SU-DHL-6 (cell line): ENCODE data around the gene C4orf51.
"Not testable (repeated sequence)": the region's sequence is repeated elsewhere in the genome, so short reads cannot be mapped to it uniquely, and the experiment has no call there.

Experiments
- H2AFZ ChIP-seq: fragments of 200-600 bp; sonication (generic); 2 replicates; pipeline ENCODE4 v1.6.1; 2014; ENCODE audit warnings: low read depth, mild to moderate bottlenecking, moderate library complexity, mixed read lengths, antibody characterized with exemption, low read length; ENCODE audit not compliant: severe bottlenecking
- H3F3A ChIP-seq: fragments of 200-600 bp; shearing (Covaris generic); 2 replicates; pipeline ENCODE4 v1.6.0; 2016; ENCODE audit warnings: antibody characterized with exemption, mild to moderate bottlenecking; ENCODE audit not compliant: insufficient read depth
- H3K27ac ChIP-seq: fragments of 200-600 bp; sonication (generic); 2 replicates; pipeline ENCODE4 v1.5.1; 2016; ENCODE audit warnings: low read depth, mild to moderate bottlenecking, low read length, moderate library complexity, mixed read lengths
- H3K27me3 ChIP-seq: fragments of 200-600 bp; sonication (generic), shearing (Covaris generic); 2 replicates; pipeline ENCODE4 v1.6.0; 2014; ENCODE audit warnings: mild to moderate bottlenecking, low read length
- H3K36me3 ChIP-seq: fragments of 200-600 bp; sonication (generic); 2 replicates; pipeline ENCODE4 v1.6.1; 2014; ENCODE audit warnings: mild to moderate bottlenecking, low read length, mixed read lengths
- H3K4me2 ChIP-seq: fragments of 300-600, 200-600 bp; shearing (Covaris generic), sonication (generic); 2 replicates; pipeline ENCODE4 v1.6.0; 2014; ENCODE audit warnings: low read length, low read depth, mild to moderate bottlenecking; ENCODE audit not compliant: poor library complexity, severe bottlenecking
- H3K4me3 ChIP-seq: fragments of 200-600 bp; sonication (generic); 2 replicates; pipeline ENCODE4 v1.5.1; 2014; ENCODE audit warnings: antibody characterized with exemption, low read length, mild to moderate bottlenecking, mixed read lengths; ENCODE audit not compliant: insufficient read depth, poor library complexity, severe bottlenecking
- H3K79me2 ChIP-seq: fragments of 200-600 bp; sonication (generic); 2 replicates; pipeline ENCODE4 v1.6.1; 2014; ENCODE audit warnings: mild to moderate bottlenecking, low read length, moderate library complexity; ENCODE audit not compliant: insufficient read depth
- H3K9ac ChIP-seq: fragments of 200-600 bp; sonication (generic); 2 replicates; pipeline ENCODE4 v1.7.0; 2014; ENCODE audit warnings: mild to moderate bottlenecking, low read length
- H3K9me2 ChIP-seq: fragments of 200-600 bp; sonication (generic); replicated peaks from 2 replicates; pipeline ENCODE4 v1.6.1; 2014; ENCODE audit warnings: low read length; ENCODE audit not compliant: insufficient read depth
- H3K9me3 ChIP-seq: fragments of 200-600 bp; sonication (generic); 2 replicates; pipeline ENCODE4 v1.6.1; 2014; ENCODE audit warnings: low read length, mixed read lengths; ENCODE audit not compliant: insufficient read depth
- H4K20me1 ChIP-seq: fragments of 200-600 bp; sonication (generic); 2 replicates; pipeline ENCODE4 v1.6.1; 2014; ENCODE audit warnings: low read depth, mild to moderate bottlenecking, antibody characterized with exemption, low read length, moderate library complexity, mixed read lengths
- CTCF ChIP-seq: fragments of 200-600 bp; sonication (generic); IDR thresholded peaks from one replicate; pipeline ENCODE4 v1.5.1; 2017; ENCODE audit warnings: antibody characterized with exemption, mild to moderate bottlenecking, low read length, moderate library complexity; ENCODE audit not compliant: insufficient read depth, poor library complexity, severe bottlenecking
- EZH2phosphoT487 ChIP-seq: fragments of 200-600 bp; sonication (generic), shearing (Covaris generic); conservative IDR thresholded peaks from 2 replicates; pipeline ENCODE4 v1.6.1; 2018; ENCODE audit warnings: mild to moderate bottlenecking, antibody characterized with exemption, low read length, moderate library complexity, mixed read lengths

The C4orf51 gene

GRCh38 chr4:145639186-145639698 lies 40.7 kb upstream of the C4orf51 start:
- H3K9ac ChIP-seq = no peak overlapping the region
- no peak overlapping the region for H3K4me3 ChIP-seq
- H3K27ac ChIP-seq = no peak overlapping the region
- no peaks in the 10 kb centered on the region for H3K9me3 ChIP-seq
- no peaks in the 10 kb centered on the region for H3F3A ChIP-seq
- no peak for TF ChIP-seq EZH2phosphoT487
- TF ChIP-seq CTCF = no peak
- H3K79me2 ChIP-seq = no peaks in the 10 kb centered on the region
- H2AFZ ChIP-seq = no peak overlapping the region
- no peak overlapping the region for H3K4me2 ChIP-seq
- no peaks in the 10 kb centered on the region for H3K9me2 ChIP-seq
- H3K27me3 ChIP-seq = no peaks in the 10 kb centered on the region
- H4K20me1 ChIP-seq = no peaks in the 10 kb centered on the region
- H3K36me3 ChIP-seq = no peaks in the 10 kb centered on the region

GRCh38 chr4:145640236-145640635 lies 39.7 kb upstream of the C4orf51 start:
- not testable (repeated sequence) for H3K27me3 ChIP-seq, H3K9ac ChIP-seq, H4K20me1 ChIP-seq, H3K9me3 ChIP-seq, H3F3A ChIP-seq, H3K79me2 ChIP-seq, H3K4me3 ChIP-seq, H3K4me2 ChIP-seq, H3K27ac ChIP-seq, H2AFZ ChIP-seq, H3K9me2 ChIP-seq, H3K36me3 ChIP-seq

- no peaks in the 10 kb centered on the region for H3K27me3 ChIP-seq
- H2AFZ ChIP-seq = no peak overlapping the region
- no peaks in the 10 kb centered on the region for H3K36me3 ChIP-seq
- no peak overlapping the region for H3K9ac ChIP-seq
- no peaks in the 10 kb centered on the region for H3K9me3 ChIP-seq
- H3K27ac ChIP-seq = no peak overlapping the region
- no peak for TF ChIP-seq CTCF
- TF ChIP-seq EZH2phosphoT487 = no peak
- no peaks in the 10 kb centered on the region for H3K79me2 ChIP-seq
- H3K4me2 ChIP-seq = no peak overlapping the region
- no peaks in the 10 kb centered on the region for H4K20me1 ChIP-seq
- H3K9me2 ChIP-seq = no peaks in the 10 kb centered on the region
- no peak overlapping the region for H3K4me3 ChIP-seq
- no peaks in the 10 kb centered on the region for H3F3A ChIP-seq
Measured at GRCh38 chr4:145643295-145643694, 36.7 kb upstream of the C4orf51 start.

GRCh38 chr4:145644699-145645098 lies 35.2 kb upstream of the C4orf51 start:
- H3K79me2 ChIP-seq = no peaks in the 10 kb centered on the region
- no peak overlapping the region for H3K4me3 ChIP-seq
- H2AFZ ChIP-seq = no peak overlapping the region
- no peaks in the 10 kb centered on the region for H3K36me3 ChIP-seq
- no peaks in the 10 kb centered on the region for H4K20me1 ChIP-seq
- H3F3A ChIP-seq = no peaks in the 10 kb centered on the region
- no peak overlapping the region for H3K4me2 ChIP-seq
- no peaks in the 10 kb centered on the region for H3K27me3 ChIP-seq
- no peaks in the 10 kb centered on the region for H3K9me3 ChIP-seq
- no peak for TF ChIP-seq CTCF
- TF ChIP-seq EZH2phosphoT487 = no peak
- H3K9me2 ChIP-seq = no peaks in the 10 kb centered on the region
- no peak overlapping the region for H3K9ac ChIP-seq
- no peak overlapping the region for H3K27ac ChIP-seq
